Endodermal cell (in vitro differentiated cells): Measurements from ENCODE around the gene TINCR. TPM values are rescaled to one million over a fixed set of nuclear protein-coding genes. Genes with fewer than 3 reads are reported as not detected.

Source experiments
- DNase-seq: peaks from one replicate; pipeline ENCODE4 v3.0.0-alpha.2; 2017
- H3K27ac ChIP-seq: 2 replicates; pipeline ENCODE4 v1.5.1; 2013; ENCODE audit warnings: mild to moderate bottlenecking, low read depth, low read length, moderate library complexity
- H3K27me3 ChIP-seq: 2 replicates; pipeline ENCODE4 v1.6.1; 2013; ENCODE audit warnings: mild to moderate bottlenecking, low read length, moderate library complexity; ENCODE audit not compliant: insufficient read depth, control insufficient read depth, poor library complexity, severe bottlenecking
- H3K36me3 ChIP-seq: 2 replicates; pipeline ENCODE4 v1.7.0; 2013; ENCODE audit warnings: mild to moderate bottlenecking, low read length, moderate library complexity; ENCODE audit not compliant: control insufficient read depth, insufficient read depth
- H3K4me1 ChIP-seq: one replicate; pipeline ENCODE4 v1.7.0; 2013; ENCODE audit warnings: low read length; ENCODE audit not compliant: control insufficient read depth, insufficient read depth
- H3K4me3 ChIP-seq: 2 replicates; pipeline ENCODE4 v1.5.1; 2013; ENCODE audit warnings: mild to moderate bottlenecking, low read length, moderate library complexity
- H3K9ac ChIP-seq: 2 replicates; pipeline ENCODE4 v1.6.1; 2013; ENCODE audit warnings: mild to moderate bottlenecking, low read length, moderate library complexity; ENCODE audit not compliant: poor library complexity, severe bottlenecking; ENCODE audit errors: extremely low read depth
- H3K9me3 ChIP-seq: 2 replicates; pipeline ENCODE4 v1.6.1; 2013; ENCODE audit warnings: mild to moderate bottlenecking, low read length, moderate library complexity; ENCODE audit not compliant: control insufficient read depth
- H3K27ac Mint-ChIP-seq: 2 replicates; pipeline ENCODE4 v1.8.0; 2020; ENCODE audit warnings: mixed read lengths
- H3K27me3 Mint-ChIP-seq: 2 replicates; pipeline ENCODE4 v1.8.0; 2021; ENCODE audit warnings: mild to moderate bottlenecking, mixed read lengths; ENCODE audit not compliant: insufficient read depth
- H3K36me3 Mint-ChIP-seq: 2 replicates; pipeline ENCODE4 v1.8.0; 2020; ENCODE audit warnings: low read depth, mixed read lengths
- H3K4me1 Mint-ChIP-seq: 2 replicates; pipeline ENCODE4 v1.8.0; 2020; ENCODE audit warnings: mixed read lengths
- H3K4me3 Mint-ChIP-seq: 2 replicates; pipeline ENCODE4 v1.8.0; 2020; ENCODE audit warnings: mild to moderate bottlenecking, moderate library complexity, mixed read lengths
- H3K9me3 Mint-ChIP-seq: 2 replicates; pipeline ENCODE4 v1.8.0; 2020; ENCODE audit warnings: mild to moderate bottlenecking, mixed read lengths
- CTCF ChIP-seq: fragments of 200-600 bp; sonication (generic); conservative IDR thresholded peaks from 2 replicates; pipeline ENCODE4 v1.5.0; 2021; ENCODE audit warnings: antibody characterized with exemption, mild to moderate bottlenecking
- WGBS, 2 experiments: methylation state at CpG; one replicate each; pipeline versions ENCODE4 v1.1.5 to v1.1.7; 2013; ENCODE audit warnings: missing lambda C conversion rate in 2 of 2, mixed read lengths in 1 of 2; ENCODE audit not compliant: insufficient coverage in 1 of 2, insufficient read length in 1 of 2; 5-methylcytosine and 5-hydroxymethylcytosine counted together
- total RNA-seq, 2 donors: library from RNA; stranded (reverse); fragmentation: NEBNext Ultra II Directional in 1 of 2; extraction: Animal tissue kit (Norgen Biotek cat#: 25700) in 1 of 2; gene quantifications; 2 replicates in 1 of 2; 3 replicates in 1 of 2; pipeline ENCODE4 v1.2.1, GENCODE V29; 2021

Gene TINCR
- total RNA-seq, 2 donors from 2014 or later, result 0.53 to 1.2 TPM

GRCh38 chr19:5554828-5555227, 12.9 kb downstream of the TINCR start:
- no peak for DNase-seq
- H3K9ac ChIP-seq, result no peak overlapping the region
- no peaks in the 10 kb centered on the region for H3K4me1 ChIP-seq
- Mint-ChIP-seq H3K36me3 (no peaks in the 10 kb centered on the region), H3K4me3 (no peak overlapping the region), H3K27ac (no peak overlapping the region), H3K9me3 (no peaks in the 10 kb centered on the region), H3K27me3 (peaks cover 33% of the 10 kb centered on the region), H3K4me1 (peaks cover 11% of the 10 kb centered on the region)
- TF ChIP-seq CTCF, result no peak
- no peak overlapping the region for H3K4me3 ChIP-seq
- 74 to 80% methylated on average over 1 to 5 of the region's 5 CpGs for WGBS, 2 experiments
- H3K27me3 ChIP-seq, result no peaks in the 10 kb centered on the region
- no peaks in the 10 kb centered on the region for H3K9me3 ChIP-seq
- H3K27ac ChIP-seq, result no peak overlapping the region
- no peaks in the 10 kb centered on the region for H3K36me3 ChIP-seq

GRCh38 chr19:5553892-5554291, 13.9 kb downstream of the TINCR start:
- no peak for DNase-seq
- TF ChIP-seq CTCF, result no peak
- no peak overlapping the region for H3K9ac ChIP-seq
- no peaks in the 10 kb centered on the region for H3K9me3 Mint-ChIP-seq
- no peaks in the 10 kb centered on the region for H3K36me3 Mint-ChIP-seq
- peaks cover 11% of the 10 kb centered on the region for H3K4me1 Mint-ChIP-seq
- WGBS, 2 experiments, result 83 to 94% methylated on average over 1 to 9 of the region's 9 CpGs
- H3K27me3 ChIP-seq, result no peaks in the 10 kb centered on the region
- no peaks in the 10 kb centered on the region for H3K4me1 ChIP-seq
- H3K9me3 ChIP-seq, result no peaks in the 10 kb centered on the region
- no peak overlapping the region for H3K4me3 Mint-ChIP-seq
- H3K27ac ChIP-seq, result no peak overlapping the region
- H3K4me3 ChIP-seq, result no peak overlapping the region
- H3K27ac Mint-ChIP-seq, result no peak overlapping the region
- H3K27me3 Mint-ChIP-seq, result peaks cover 39% of the 10 kb centered on the region
- H3K36me3 ChIP-seq, result no peaks in the 10 kb centered on the region

GRCh38 chr19:5547881-5548280, 19.9 kb downstream of the TINCR start:
- Mint-ChIP-seq H3K36me3 (no peaks in the 10 kb centered on the region), H3K27me3 (peaks cover 45% of the 10 kb centered on the region), H3K4me3 (no peak overlapping the region), H3K27ac (no peak overlapping the region), H3K9me3 (no peaks in the 10 kb centered on the region), H3K4me1 (peaks cover 11% of the 10 kb centered on the region)
- WGBS, 2 experiments, result 43 to 53% methylated on average over 6 to 8 of the region's 8 CpGs
- H3K4me1 ChIP-seq, result no peaks in the 10 kb centered on the region
- no peak overlapping the region for H3K4me3 ChIP-seq
- H3K27me3 ChIP-seq, result no peaks in the 10 kb centered on the region
- H3K9me3 ChIP-seq, result no peaks in the 10 kb centered on the region
- peak; percentile 83 for DNase-seq
- no peak overlapping the region for H3K9ac ChIP-seq
- H3K36me3 ChIP-seq, result no peaks in the 10 kb centered on the region
- peak; percentile 88 for TF ChIP-seq CTCF
- H3K27ac ChIP-seq, result no peak overlapping the region
